ENCODE results near the gene LUZP2. TPM values are rescaled to one million over a fixed set of nuclear protein-coding genes. Genes with fewer than 3 reads are reported as not detected.

LUZP2 gene
- polyA plus RNA-seq, 1 donor (not counting 4 experiments of a cell fraction or from before 2014, with no cell fraction given), result 0.08 TPM

- Histone ChIP-seq H3K79me2 (ENCODE audit: control insufficient read depth, insufficient read depth, low read length) (no peaks in the 10 kb centered on the region), H3K9me1 (ENCODE audit: control insufficient read depth, extremely low read depth, insufficient read depth, low read length) (no peaks in the 10 kb centered on the region), H3K27me3 (ENCODE audit: control insufficient read depth, extremely low read depth, insufficient read depth, low read length) (no peaks in the 10 kb centered on the region), H3K4me1 (ENCODE audit: control insufficient read depth, extremely low read depth, insufficient read depth, low read length) (no peaks in the 10 kb centered on the region), H3K36me3 (ENCODE audit: control insufficient read depth in 2 of 2, extremely low read depth in 1 of 2, insufficient read depth in 2 of 2, low read length in 2 of 2) (no peaks in the 10 kb centered on the region), H4K20me1 (ENCODE audit: control insufficient read depth, extremely low read depth, insufficient read depth, low read length) (no peaks in the 10 kb centered on the region), H3K4me3 (ENCODE audit: control insufficient read depth in 2 of 3, extremely low read depth in 1 of 3, insufficient read depth in 2 of 3, low read depth in 1 of 3, low read length in 3 of 3) (no peak overlapping the region), H2AFZ (ENCODE audit: control insufficient read depth, low read length) (no peak overlapping the region), H3K4me2 (ENCODE audit: control insufficient read depth, extremely low read depth, insufficient read depth, low read depth, low read length) (no peak overlapping the region), H3K9me3 (ENCODE audit: control insufficient read depth, low read depth, low read length) (no peaks in the 10 kb centered on the region), H3K27ac (ENCODE audit: control insufficient read depth, insufficient read depth, low read length) (no peak overlapping the region), H3K9ac (ENCODE audit: control insufficient read depth, extremely low read depth, insufficient read depth, low read length) (no peak overlapping the region)
- dilution Hi-C loops (cut with MboI; ENCODE audit: extremely low pct_ligation_motif_present, low sequenced_read_pairs), result no loop called here
- no peak for DNase-seq (ENCODE audit: low read depth, low spot score)
- FAIRE-seq, result no peak
- TF ChIP-seq, protein P1, sequence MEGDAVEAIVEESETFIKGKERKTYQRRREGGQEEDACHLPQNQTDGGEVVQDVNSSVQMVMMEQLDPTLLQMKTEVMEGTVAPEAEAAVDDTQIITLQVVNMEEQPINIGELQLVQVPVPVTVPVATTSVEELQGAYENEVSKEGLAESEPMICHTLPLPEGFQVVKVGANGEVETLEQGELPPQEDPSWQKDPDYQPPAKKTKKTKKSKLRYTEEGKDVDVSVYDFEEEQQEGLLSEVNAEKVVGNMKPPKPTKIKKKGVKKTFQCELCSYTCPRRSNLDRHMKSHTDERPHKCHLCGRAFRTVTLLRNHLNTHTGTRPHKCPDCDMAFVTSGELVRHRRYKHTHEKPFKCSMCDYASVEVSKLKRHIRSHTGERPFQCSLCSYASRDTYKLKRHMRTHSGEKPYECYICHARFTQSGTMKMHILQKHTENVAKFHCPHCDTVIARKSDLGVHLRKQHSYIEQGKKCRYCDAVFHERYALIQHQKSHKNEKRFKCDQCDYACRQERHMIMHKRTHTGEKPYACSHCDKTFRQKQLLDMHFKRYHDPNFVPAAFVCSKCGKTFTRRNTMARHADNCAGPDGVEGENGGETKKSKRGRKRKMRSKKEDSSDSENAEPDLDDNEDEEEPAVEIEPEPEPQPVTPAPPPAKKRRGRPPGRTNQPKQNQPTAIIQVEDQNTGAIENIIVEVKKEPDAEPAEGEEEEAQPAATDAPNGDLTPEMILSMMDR (optimal IDR thresholded peaks at IDR 0.05 in 1 of 3, IDR thresholded peaks at IDR 0.05 in 1 of 3, conservative IDR thresholded peaks at IDR 0.05 in 1 of 3; ENCODE audit: extremely low read depth in 1 of 3, insufficient read depth in 2 of 3, low read length in 3 of 3), result no peak
- no peak for TF ChIP-seq EZH2 (IDR thresholded peaks at IDR 0.05; ENCODE audit: low read length)
Measured at GRCh38 chr11:24513479-24514218, 16.8 kb downstream of the LUZP2 start.

DNA sequence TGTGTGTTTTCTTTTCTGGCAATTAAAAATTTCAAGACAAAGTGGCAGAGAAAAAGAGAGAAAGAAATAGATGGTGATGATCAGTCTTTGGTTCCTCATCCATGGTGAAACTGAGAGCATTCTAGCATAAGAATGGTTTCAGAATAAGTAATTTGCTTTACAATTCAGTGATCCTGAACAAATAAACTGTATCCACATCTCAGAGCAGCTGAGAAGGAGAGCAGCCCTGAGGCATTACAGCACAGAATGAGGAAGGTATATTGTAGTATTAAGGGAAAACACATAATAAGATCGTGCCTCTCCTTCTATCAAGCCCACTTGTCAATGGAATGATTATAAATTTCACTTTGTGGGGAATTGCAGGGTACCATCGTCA lies 17.4 kb downstream of the LUZP2 start:
- no peaks in the 10 kb centered on the region for H3K79me2 ChIP-seq (ENCODE audit: control insufficient read depth, insufficient read depth, low read length)
- TF ChIP-seq, protein P1 (optimal IDR thresholded peaks at IDR 0.05 in 1 of 3, IDR thresholded peaks at IDR 0.05 in 1 of 3, conservative IDR thresholded peaks at IDR 0.05 in 1 of 3; ENCODE audit: extremely low read depth in 1 of 3, insufficient read depth in 2 of 3, low read length in 3 of 3), result no peak
- TF ChIP-seq EZH2 (IDR thresholded peaks at IDR 0.05; ENCODE audit: low read length), result no peak
- DNase-seq (ENCODE audit: low read depth, low spot score), result no peak
- dilution Hi-C loops (cut with MboI; ENCODE audit: extremely low pct_ligation_motif_present, low sequenced_read_pairs), result no loop called here
- H3K9ac ChIP-seq (ENCODE audit: control insufficient read depth, extremely low read depth, insufficient read depth, low read length), result no peak overlapping the region
- no peaks in the 10 kb centered on the region for H3K9me3 ChIP-seq (ENCODE audit: control insufficient read depth, low read depth, low read length)
- FAIRE-seq, result no peak
- no peaks in the 10 kb centered on the region for H3K9me1 ChIP-seq (ENCODE audit: control insufficient read depth, extremely low read depth, insufficient read depth, low read length)
- H3K27ac ChIP-seq (ENCODE audit: control insufficient read depth, insufficient read depth, low read length), result no peak overlapping the region
- no peak overlapping the region for H3K4me3 ChIP-seq (ENCODE audit: control insufficient read depth in 2 of 3, extremely low read depth in 1 of 3, insufficient read depth in 2 of 3, low read depth in 1 of 3, low read length in 3 of 3)
- H3K36me3 ChIP-seq (ENCODE audit: control insufficient read depth in 2 of 2, extremely low read depth in 1 of 2, insufficient read depth in 2 of 2, low read length in 2 of 2), result no peaks in the 10 kb centered on the region
- no peaks in the 10 kb centered on the region for H4K20me1 ChIP-seq (ENCODE audit: control insufficient read depth, extremely low read depth, insufficient read depth, low read length)
- H3K4me2 ChIP-seq (ENCODE audit: control insufficient read depth, extremely low read depth, insufficient read depth, low read depth, low read length), result no peak overlapping the region
- H2AFZ ChIP-seq (ENCODE audit: control insufficient read depth, low read length), result no peak overlapping the region
- no peaks in the 10 kb centered on the region for H3K4me1 ChIP-seq (ENCODE audit: control insufficient read depth, extremely low read depth, insufficient read depth, low read length)
- H3K27me3 ChIP-seq (ENCODE audit: control insufficient read depth, extremely low read depth, insufficient read depth, low read length), result no peaks in the 10 kb centered on the region
